Liver (tissue), 9 donors: Measurements from ENCODE around the gene MRPS18B. TPM values are rescaled to one million over a fixed set of nuclear protein-coding genes. Genes with fewer than 3 reads are reported as not detected.
"Not testable (repeated sequence)": the region's sequence is repeated elsewhere in the genome, so short reads cannot be mapped to it uniquely, and the experiment has no call there.

Experiments
- DNase-seq: peaks from one replicate; pipeline ENCODE4 v3.0.0-alpha.2; 2017; ENCODE audit warnings: low spot score
- H3K27ac ChIP-seq, 2 donors: one replicate each; pipeline ENCODE4 v1.7.0; 2013; ENCODE audit warnings: inconsistent platforms in 2 of 2, low read length in 2 of 2, control low read depth in 1 of 2, low read depth in 1 of 2, mild to moderate bottlenecking in 1 of 2
- H3K27me3 ChIP-seq, 4 donors: one replicate each; pipeline versions ENCODE4 v1.6.1 to v1.7.0; 2013; ENCODE audit warnings: low read length in 3 of 4, inconsistent platforms in 1 of 4, mild to moderate bottlenecking in 1 of 4, moderate library complexity in 1 of 4; ENCODE audit not compliant: control insufficient read depth in 4 of 4, insufficient read depth in 4 of 4
- H3K36me3 ChIP-seq, 4 donors: one replicate each; pipeline versions ENCODE4 v1.6.1 to v1.7.0; 2013; ENCODE audit warnings: low read length in 3 of 4, mild to moderate bottlenecking in 3 of 4, low read depth in 1 of 4, moderate library complexity in 1 of 4; ENCODE audit not compliant: control insufficient read depth in 4 of 4, insufficient read depth in 3 of 4
- H3K4me1 ChIP-seq, 4 donors: one replicate each; pipeline versions ENCODE4 v1.6.1 to v1.7.0; 2013; ENCODE audit warnings: low read length in 3 of 4, mild to moderate bottlenecking in 3 of 4, moderate library complexity in 1 of 4; ENCODE audit not compliant: control insufficient read depth in 4 of 4, insufficient read depth in 4 of 4
- H3K4me3 ChIP-seq, 3 donors: one replicate each; pipeline versions ENCODE4 v1.6.1 to v1.7.0; 2013; ENCODE audit warnings: low read length in 3 of 3, control low read depth in 1 of 3, low read depth in 1 of 3, mild to moderate bottlenecking in 1 of 3
- H3K9ac ChIP-seq, 2 donors: one replicate each; pipeline ENCODE4 v1.7.0; 2013; ENCODE audit warnings: low read length in 2 of 2, mild to moderate bottlenecking in 2 of 2, moderate library complexity in 2 of 2, control low read depth in 1 of 2, low read depth in 1 of 2
- H3K9me3 ChIP-seq, 4 donors: one replicate each; pipeline versions ENCODE4 v1.6.1 to v1.7.0; 2013; ENCODE audit warnings: low read length in 3 of 4; ENCODE audit not compliant: control insufficient read depth in 4 of 4
- ATF3 ChIP-seq: IDR thresholded peaks from 2 replicates; pipeline ENCODE4 v1.6.1; 2016; ENCODE audit warnings: antibody characterized with exemption
- CTCF ChIP-seq: fragments of 150-350 bp; IDR thresholded peaks from 2 replicates; pipeline ENCODE4 v1.5.1; 2017; ENCODE audit warnings: improper control_type of control experiment, low read depth, low read length; ENCODE audit not compliant: missing input control
- EGR1 ChIP-seq, 2 donors: IDR thresholded peaks; 2 replicates each; pipeline ENCODE4 v1.6.1; 2016 to 2018; ENCODE audit warnings: antibody characterized with exemption in 2 of 2, low read depth in 2 of 2
- FOXA1 ChIP-seq: IDR thresholded peaks from 2 replicates; pipeline ENCODE4 v1.6.1; 2016; ENCODE audit warnings: antibody characterized with exemption
- FOXA2 ChIP-seq: IDR thresholded peaks from 2 replicates; pipeline ENCODE4 v1.6.1; 2016; ENCODE audit warnings: antibody characterized with exemption
- HNF4A ChIP-seq, 2 donors: conservative IDR thresholded peaks; 2 replicates each; pipeline ENCODE4 v1.6.1; 2016; ENCODE audit warnings: antibody characterized with exemption in 2 of 2, mild to moderate bottlenecking in 2 of 2
- MAX ChIP-seq: IDR thresholded peaks from 2 replicates; pipeline ENCODE4 v1.6.1; 2016; ENCODE audit warnings: antibody characterized with exemption
- RXRA ChIP-seq, 2 donors: IDR thresholded peaks; 2 replicates each; pipeline ENCODE4 v1.6.1; 2017 to 2018; ENCODE audit warnings: antibody characterized with exemption in 2 of 2, mild to moderate bottlenecking in 1 of 2
- SP1 ChIP-seq: IDR thresholded peaks from 2 replicates; pipeline ENCODE4 v1.6.1; 2018; ENCODE audit warnings: antibody characterized with exemption, mild to moderate bottlenecking
- TAF1 ChIP-seq: conservative IDR thresholded peaks from 2 replicates; pipeline ENCODE4 v1.6.1; 2016; ENCODE audit warnings: antibody characterized with exemption, mild to moderate bottlenecking
- YY1 ChIP-seq: IDR thresholded peaks from 2 replicates; pipeline ENCODE4 v1.6.1; 2016; ENCODE audit warnings: antibody characterized with exemption, mild to moderate bottlenecking
- ZBTB33 ChIP-seq: IDR thresholded peaks from 2 replicates; pipeline ENCODE4 v1.6.1; 2016; ENCODE audit warnings: antibody characterized with exemption
- WGBS: extraction: QIAGEN DNeasy Blood & Tissue Kit; methylation state at CpG from one replicate; pipeline ENCODE4 v1.1.7; 2013; 5-methylcytosine and 5-hydroxymethylcytosine counted together
- polyA plus RNA-seq, 2 donors: library from polyadenylated mRNA; stranded (reverse) in 1 of 2; unstranded in 1 of 2; fragments of 200-250 nt in 1 of 2; fragments of >200 nt in 1 of 2; fragmentation: Nextera tagmentation in 1 of 2; extraction: Ambion mirVana in 1 of 2; gene quantifications; one replicate each; pipeline versions ENCODE4 v1.2.1 to v1.2.3, GENCODE V29; 2013 to 2015
- total RNA-seq, 2 donors: library from RNA; depleted of rRNA; stranded (reverse); fragments of >200 nt; gene quantifications; one replicate each; pipeline ENCODE4 v1.2.3, GENCODE V29; 2014
- donor health status: healthy.
- donor health status: healthy.
- donor health status: healthy.
- donor health status: healthy.
- donor health status: healthy.

Gene MRPS18B
- total and polyA plus RNA-seq, 4 donors, result 50.5 to 81.9 (median 69.4) TPM

- no peak for TF ChIP-seq ZBTB33
Measured at GRCh38 chr6:30657454-30657853, 39.8 kb downstream of the MRPS18B start (continued).

GRCh38 chr6:30657922-30658321, 40.3 kb downstream of the MRPS18B start:
- H3K27ac ChIP-seq, H3K9me3 ChIP-seq, H3K9ac ChIP-seq, H3K4me1 ChIP-seq, DNase-seq, H3K4me3 ChIP-seq, H3K27me3 ChIP-seq: not testable (repeated sequence)
- peak; percentile 63 to 66 for TF ChIP-seq HNF4A (conservative IDR thresholded peaks at IDR 0.05)
- peak; percentile 35 for TF ChIP-seq SP1
- peak in 1 of 2 donors; percentile 19 for TF ChIP-seq RXRA (IDR thresholded peaks at IDR 0.05)
- WGBS, result 65% methylated on average over 5 of the region's 5 CpGs
- peaks cover 21 to 74% (median 61%) of the 10 kb centered on the region in 4 donors for H3K36me3 ChIP-seq

- H3K27ac ChIP-seq, result no peak overlapping the region
- no peak for TF ChIP-seq CTCF
- TF ChIP-seq FOXA2, result no peak
- no peak for TF ChIP-seq HNF4A (conservative IDR thresholded peaks at IDR 0.05)
- no peak for TF ChIP-seq EGR1 (IDR thresholded peaks at IDR 0.05; ENCODE audit: low read depth in 2 of 2)
- no peak for TF ChIP-seq SP1
- no peak for TF ChIP-seq YY1
- TF ChIP-seq ZBTB33, result no peak
- TF ChIP-seq FOXA1, result no peak
- no peak for TF ChIP-seq ATF3
- TF ChIP-seq TAF1, result no peak
- TF ChIP-seq MAX, result no peak
- H3K36me3 ChIP-seq, result peaks cover 18 to 68% (median 47%) of the 10 kb centered on the region in 4 donors
- 95% methylated on average over 34 of the region's 34 CpGs for WGBS
- H3K27me3 ChIP-seq, result no peaks in the 10 kb centered on the region
- no peaks in the 10 kb centered on the region for H3K4me1 ChIP-seq
- no peak for DNase-seq
- H3K9ac ChIP-seq, result no peak overlapping the region
- no peak overlapping the region for H3K4me3 ChIP-seq
- H3K9me3 ChIP-seq, result no peaks in the 10 kb centered on the region
Measured at GRCh38 chr6:30664994-30665767, 47.5 kb downstream of the MRPS18B start.

- H3K9ac ChIP-seq, H3K27me3 ChIP-seq, DNase-seq, H3K27ac ChIP-seq, H3K9me3 ChIP-seq, H3K4me3 ChIP-seq, H3K4me1 ChIP-seq: not testable (repeated sequence)
- WGBS, result 81% methylated on average over 2 of the region's 2 CpGs
- H3K36me3 ChIP-seq, result peaks cover 18 to 72% (median 45%) of the 10 kb centered on the region in 4 donors
Measured at GRCh38 chr6:30666300-30666699, 48.7 kb downstream of the MRPS18B start.
